B cell (primary cell): ENCODE data around the gene PDK2. TPM values are rescaled to one million over a fixed set of nuclear protein-coding genes. Genes with fewer than 3 reads are reported as not detected.

ENCODE experiments used
- ATAC-seq: fragments of 200-7000 bp; cut with Tn5 transposase; one replicate; pipeline ENCODE4 v1.10.0; 2021; ENCODE audit warnings: low read depth, mild to moderate bottlenecking, moderate number of reproducible peaks, moderate library complexity
- CTCF ChIA-PET: fragments of 350-600 bp; sonication (Branson Sonifier 250); formaldehyde crosslinking; loops from one replicate; lab custom pipeline; 2021; ENCODE audit warnings: antibody characterized with exemption, inconsistent platforms; lab: Charles Lee
- POLR2A ChIA-PET: fragments of 350-600 bp; sonication (Branson Sonifier 250); formaldehyde crosslinking; loops from one replicate; lab custom pipeline; 2021; ENCODE audit warnings: antibody characterized with exemption; lab: Charles Lee
- DNase-seq: peaks from one replicate; pipeline ENCODE4 v3.0.0; 2013
- H2AFZ ChIP-seq: 2 replicates; pipeline ENCODE4 v1.6.1; 2012; ENCODE audit warnings: mild to moderate bottlenecking, low read depth, low read length; ENCODE audit not compliant: insufficient read depth, poor library complexity, severe bottlenecking
- H3K27ac ChIP-seq, 2 donors: 1 replicate in 1 of 2; 2 replicates in 1 of 2; pipeline ENCODE4 v1.5.1; 2012 to 2013; ENCODE audit warnings: low read length in 2 of 2, mild to moderate bottlenecking in 2 of 2, moderate library complexity in 1 of 2
- H3K27me3 ChIP-seq, 4 experiments: fragments of 200-600 bp in 1 of 4; sonication (generic) in 1 of 4; replicated peaks in 1 of 4; 1 replicate in 2 of 4; 2 replicates in 2 of 4; pipeline versions ENCODE4 v1.6.1 to v1.7.0; 2013 to 2016; ENCODE audit warnings: low read length in 3 of 4, mild to moderate bottlenecking in 2 of 4, mixed read lengths in 1 of 4, moderate library complexity in 1 of 4; ENCODE audit not compliant: insufficient read depth in 4 of 4, control insufficient read depth in 3 of 4; ENCODE audit errors: control extremely low read depth in 1 of 4
- H3K36me3 ChIP-seq, 2 experiments: replicated peaks in 1 of 2; 1 replicate in 1 of 2; 2 replicates in 1 of 2; pipeline versions ENCODE4 v1.6.1 to v1.7.1; 2013; ENCODE audit warnings: low read length in 1 of 2; ENCODE audit not compliant: insufficient read depth in 2 of 2, control insufficient read depth in 1 of 2; ENCODE audit errors: control extremely low read depth in 1 of 2, extremely low read depth in 1 of 2
- H3K4me1 ChIP-seq, 2 donors: fragments of 200-600 bp in 1 of 2; sonication (generic) in 1 of 2; 1 replicate in 1 of 2; 2 replicates in 1 of 2; pipeline versions ENCODE4 v1.5.1 to v1.6.1; 2013 to 2017; ENCODE audit warnings: low read length in 2 of 2; ENCODE audit not compliant: control insufficient read depth in 2 of 2, insufficient read depth in 2 of 2
- H3K4me2 ChIP-seq: replicated peaks from 2 replicates; pipeline ENCODE3; 2012; ENCODE audit warnings: mild to moderate bottlenecking, low read depth, low read length; ENCODE audit not compliant: poor library complexity, severe bottlenecking
- H3K4me3 ChIP-seq, 5 experiments: fragments of 200-600 bp in 1 of 5; sonication (generic) in 1 of 5; 1 replicate in 3 of 5; 2 replicates in 2 of 5; pipeline versions ENCODE4 v1.5.1 to v1.7.0; 2011 to 2016; ENCODE audit warnings: low read length in 4 of 5, mild to moderate bottlenecking in 4 of 5, low read depth in 2 of 5, control low read depth in 1 of 5, moderate library complexity in 1 of 5; ENCODE audit not compliant: insufficient read depth in 1 of 5; ENCODE audit errors: control extremely low read depth in 1 of 5, extremely low read depth in 1 of 5
- H3K79me2 ChIP-seq: fragments of 200-600 bp; sonication (generic); one replicate; pipeline ENCODE4 v1.6.0; 2016; ENCODE audit warnings: low read length; ENCODE audit not compliant: control insufficient read depth, insufficient read depth
- H3K9ac ChIP-seq: fragments of 200-600 bp; sonication (generic); 2 replicates; pipeline ENCODE4 v1.6.1; 2017; ENCODE audit warnings: mild to moderate bottlenecking, low read length, moderate library complexity
- H3K9me3 ChIP-seq, 3 donors: one replicate each; pipeline versions ENCODE4 v1.6.1 to v1.7.1; 2013; ENCODE audit warnings: low read length in 2 of 3; ENCODE audit not compliant: control insufficient read depth in 2 of 3, insufficient read depth in 1 of 3; ENCODE audit errors: control extremely low read depth in 1 of 3
- H4K20me1 ChIP-seq: 2 replicates; pipeline ENCODE4 v1.6.0; 2012; ENCODE audit warnings: mild to moderate bottlenecking, low read length; ENCODE audit not compliant: insufficient read depth, control insufficient read depth, poor library complexity, severe bottlenecking
- H3K27ac Mint-ChIP-seq: one replicate; pipeline ENCODE4 v1.8.0; 2021; ENCODE audit warnings: mixed read lengths
- H3K27me3 Mint-ChIP-seq: one replicate; pipeline ENCODE4 v1.8.0; 2021; ENCODE audit warnings: mixed read lengths
- H3K4me1 Mint-ChIP-seq: one replicate; pipeline ENCODE4 v1.8.0; 2021; ENCODE audit warnings: mixed read lengths
- H3K4me3 Mint-ChIP-seq: one replicate; pipeline ENCODE4 v1.8.0; 2021; ENCODE audit warnings: mixed read lengths
- H3K9me3 Mint-ChIP-seq: one replicate; pipeline ENCODE4 v1.8.0; 2022; ENCODE audit warnings: mixed read lengths; ENCODE audit not compliant: insufficient read depth
- EZH2 ChIP-seq: IDR thresholded peaks from 2 replicates; pipeline ENCODE4 v1.6.1; 2012; ENCODE audit warnings: borderline replicate concordance, low read depth, mild to moderate bottlenecking, moderate library complexity, low read length; ENCODE audit not compliant: insufficient read depth, poor library complexity, severe bottlenecking
- WGBS: methylation state at CpG from one replicate; pipeline ENCODE4 v1.1.5; 2013; ENCODE audit warnings: missing lambda C conversion rate; ENCODE audit not compliant: insufficient coverage; 5-methylcytosine and 5-hydroxymethylcytosine counted together
- intact Hi-C: fragments of 100-400 bp; cut with micrococcal nuclease; formaldehyde crosslinking; loops from one replicate; pipeline ENCODE4 v1.10.0; 2022
- polyA plus RNA-seq: library from polyadenylated mRNA; depleted of rRNA; stranded (reverse); fragments of >200 nt; gene quantifications from 2 replicates; pipeline ENCODE4 v1.2.3, GENCODE V29; 2012
- total RNA-seq, 2 donors: library from RNA; stranded (reverse); fragments of 120-200 nt in 1 of 2; gene quantifications; 1 replicate in 1 of 2; 2 replicates in 1 of 2; pipeline versions ENCODE4 v1.2.3 to v1.2.4, GENCODE V29; 2013 to 2022
- TF ChIP-seq, protein P1 (sequence below): fragments of 200-600 bp; IDR thresholded peaks from one replicate; pipeline ENCODE4 v1.8.0; 2022; ENCODE audit warnings: antibody characterized with exemption, mild to moderate bottlenecking

The PDK2 gene
- total and polyA plus RNA-seq, 2 donors (not counting 1 experiment from before 2014, with no cell fraction given): 35.2 to 73.2 TPM

DNA sequence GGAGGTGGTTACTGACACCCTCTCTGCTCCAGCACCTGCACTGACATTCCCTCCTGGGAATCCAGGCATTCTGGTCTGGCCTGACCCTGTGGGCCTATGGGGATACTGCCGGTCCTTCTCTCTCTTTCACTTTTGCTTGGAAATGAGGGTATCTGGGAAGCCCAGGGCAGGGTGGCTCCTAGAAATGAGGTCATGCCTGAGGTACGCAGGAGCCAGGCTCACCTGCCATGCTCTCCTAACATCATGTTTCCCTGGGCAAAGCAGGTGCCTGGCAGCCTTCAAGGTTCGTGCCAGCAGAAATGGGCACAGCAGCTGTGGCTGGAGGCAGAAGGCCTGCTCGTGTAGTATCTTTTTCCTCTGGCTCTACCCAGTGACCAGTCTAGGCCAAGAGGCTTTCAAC, 35.9 kb upstream of the PDK2 start:
- WGBS: 81% methylated on average over 4 of the region's 4 CpGs
- H3K4me1 ChIP-seq: peaks cover 11 to 22% of the 10 kb centered on the region in 2 donors
- H3K4me3 ChIP-seq: no peak overlapping the region
- H3K36me3 ChIP-seq: no peaks in the 10 kb centered on the region
- peaks cover 0 to 45% (median 3%) of the 10 kb centered on the region in 4 experiments for H3K27me3 ChIP-seq
- H2AFZ ChIP-seq: no peak overlapping the region
- no peak overlapping the region for H3K4me2 ChIP-seq
- H3K27ac Mint-ChIP-seq: no peak overlapping the region
- no peak for ATAC-seq
- no peak overlapping the region for H3K4me3 Mint-ChIP-seq
- peaks cover 0 to 3% (median 0%) of the 10 kb centered on the region in 3 donors for H3K9me3 ChIP-seq
- no peak overlapping the region for H3K27ac ChIP-seq
- no peak for TF ChIP-seq EZH2
- TF ChIP-seq, protein P1, sequence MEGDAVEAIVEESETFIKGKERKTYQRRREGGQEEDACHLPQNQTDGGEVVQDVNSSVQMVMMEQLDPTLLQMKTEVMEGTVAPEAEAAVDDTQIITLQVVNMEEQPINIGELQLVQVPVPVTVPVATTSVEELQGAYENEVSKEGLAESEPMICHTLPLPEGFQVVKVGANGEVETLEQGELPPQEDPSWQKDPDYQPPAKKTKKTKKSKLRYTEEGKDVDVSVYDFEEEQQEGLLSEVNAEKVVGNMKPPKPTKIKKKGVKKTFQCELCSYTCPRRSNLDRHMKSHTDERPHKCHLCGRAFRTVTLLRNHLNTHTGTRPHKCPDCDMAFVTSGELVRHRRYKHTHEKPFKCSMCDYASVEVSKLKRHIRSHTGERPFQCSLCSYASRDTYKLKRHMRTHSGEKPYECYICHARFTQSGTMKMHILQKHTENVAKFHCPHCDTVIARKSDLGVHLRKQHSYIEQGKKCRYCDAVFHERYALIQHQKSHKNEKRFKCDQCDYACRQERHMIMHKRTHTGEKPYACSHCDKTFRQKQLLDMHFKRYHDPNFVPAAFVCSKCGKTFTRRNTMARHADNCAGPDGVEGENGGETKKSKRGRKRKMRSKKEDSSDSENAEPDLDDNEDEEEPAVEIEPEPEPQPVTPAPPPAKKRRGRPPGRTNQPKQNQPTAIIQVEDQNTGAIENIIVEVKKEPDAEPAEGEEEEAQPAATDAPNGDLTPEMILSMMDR: no peak
- no peaks in the 10 kb centered on the region for H4K20me1 ChIP-seq
- H3K27me3 Mint-ChIP-seq: peaks cover 20% of the 10 kb centered on the region
- H3K9me3 Mint-ChIP-seq: no peaks in the 10 kb centered on the region
- ChIA-PET CTCF (interaction anchor here (2.1 kb wide), 1 partner anchor 28 kb away, joined by 8 read pairs; no protein-coding TSS in a partner anchor), POLR2A (no interaction called here)
- H3K9ac ChIP-seq: no peak overlapping the region
- intact Hi-C loops: no loop called here
- peaks cover 22% of the 10 kb centered on the region for H3K4me1 Mint-ChIP-seq
- H3K79me2 ChIP-seq: no peaks in the 10 kb centered on the region
- DNase-seq: no peak

DNA sequence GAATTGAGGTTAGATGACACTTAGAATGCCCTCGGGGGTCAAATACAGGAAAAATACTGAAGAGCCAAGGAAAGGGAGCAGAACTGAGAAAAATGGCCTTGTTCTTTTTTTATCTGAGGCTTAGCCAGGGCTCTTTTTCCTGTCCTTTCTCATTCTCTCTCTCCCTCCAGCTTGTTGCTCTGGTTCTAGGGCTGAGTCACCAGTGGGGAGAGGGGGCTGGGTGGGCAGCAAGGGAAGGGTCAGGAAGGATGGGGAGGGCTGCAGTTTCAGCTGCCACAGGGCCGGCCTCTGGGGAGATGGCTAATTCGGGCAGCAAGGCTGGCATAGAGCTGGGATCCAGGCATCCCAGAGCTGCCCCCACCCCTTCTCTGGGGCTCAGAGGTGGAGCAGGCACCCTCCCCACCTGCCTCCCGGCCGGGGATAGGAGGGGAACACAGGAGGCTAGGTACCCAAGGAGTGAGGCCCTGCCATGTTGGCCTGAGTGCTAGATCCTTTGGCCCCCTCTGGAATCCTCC, 35.3 kb upstream of the PDK2 start:
- ChIA-PET POLR2A (no interaction called here), CTCF (interaction anchor here (2.1 kb wide), 1 partner anchor 27 kb away, joined by 8 read pairs; no protein-coding TSS in a partner anchor)
- Mint-ChIP-seq H3K27ac (no peak overlapping the region), H3K4me3 (no peak overlapping the region), H3K27me3 (peaks cover 20% of the 10 kb centered on the region), H3K9me3 (no peaks in the 10 kb centered on the region), H3K4me1 (peaks cover 22% of the 10 kb centered on the region)
- intact Hi-C loops: no loop called here
- Histone ChIP-seq H3K9ac (no peak overlapping the region), H3K36me3 (no peaks in the 10 kb centered on the region), H3K4me3 (no peak overlapping the region), H4K20me1 (no peaks in the 10 kb centered on the region), H3K4me1 (peaks cover 11 to 22% of the 10 kb centered on the region in 2 donors), H3K27ac (no peak overlapping the region), H3K9me3 (peaks cover 0 to 3% (median 0%) of the 10 kb centered on the region in 3 donors), H3K4me2 (no peak overlapping the region), H2AFZ (no peak overlapping the region), H3K27me3 (peaks cover 0 to 45% (median 3%) of the 10 kb centered on the region in 4 experiments), H3K79me2 (no peaks in the 10 kb centered on the region)
- no peak for ATAC-seq
- 70% methylated on average over 5 of the region's 5 CpGs for WGBS
- TF ChIP-seq EZH2: no peak
- TF ChIP-seq, protein P1: no peak
- DNase-seq: no peak
